PC-9 (cell line): Measurements from ENCODE around the gene NRROS.

Experiments used
- CTCF ChIP-seq: fragments of 200-600 bp; sonication (generic); conservative IDR thresholded peaks from 2 replicates; pipeline ENCODE4 v1.6.1; 2017; ENCODE audit warnings: mixed run types, antibody characterized with exemption, mild to moderate bottlenecking, moderate library complexity
- EZH2 ChIP-seq: fragments of 200-600 bp; sonication (generic); IDR thresholded peaks from 2 replicates; pipeline ENCODE4 v1.8.0; 2017; ENCODE audit warnings: antibody characterized with exemption, low read depth

- TF ChIP-seq CTCF, result no peak
- no peak for TF ChIP-seq EZH2
These were observed 60.3 kb downstream of the NRROS start for GRCh38 chr3:196699749-196700148.
